IPS DF 6.9 (cell line): ENCODE data around the gene ZSWIM8.
"Not testable (repeated sequence)": the region's sequence is repeated elsewhere in the genome, so short reads cannot be mapped to it uniquely, and the experiment has no call there.

ENCODE experiments used
- DNase-seq: peaks from one replicate; pipeline ENCODE4 v3.0.0-alpha.2; 2013; ENCODE audit warnings: low read depth, low spot score
- H3K27ac ChIP-seq: one replicate; pipeline ENCODE4 v1.5.1; 2013; ENCODE audit warnings: low read length, control low read depth
- H3K27me3 ChIP-seq: 2 replicates; pipeline ENCODE4 v1.6.1; 2013; ENCODE audit warnings: mild to moderate bottlenecking, low read length; ENCODE audit not compliant: control insufficient read depth, insufficient read depth
- H3K36me3 ChIP-seq: 2 replicates; pipeline ENCODE4 v1.6.1; 2013; ENCODE audit warnings: low read length; ENCODE audit not compliant: control insufficient read depth, insufficient read depth
- H3K4me1 ChIP-seq: 2 replicates; pipeline ENCODE4 v1.6.1; 2013; ENCODE audit warnings: low read length; ENCODE audit not compliant: control insufficient read depth, insufficient read depth
- H3K4me3 ChIP-seq: 2 replicates; pipeline ENCODE4 v1.5.1; 2013; ENCODE audit warnings: mild to moderate bottlenecking, low read length
- H3K9me3 ChIP-seq: 2 replicates; pipeline ENCODE4 v1.6.1; 2013; ENCODE audit warnings: low read length, inconsistent platforms; ENCODE audit not compliant: control insufficient read depth, insufficient read depth
- WGBS: extraction: QIAGEN DNeasy Blood & Tissue Kit; methylation state at CpG from one replicate; pipeline ENCODE4 v1.1.7; 2013; ENCODE audit warnings: mixed read lengths, missing lambda C conversion rate; ENCODE audit not compliant: insufficient read length, insufficient coverage; 5-methylcytosine and 5-hydroxymethylcytosine counted together

Gene ZSWIM8, protein sequence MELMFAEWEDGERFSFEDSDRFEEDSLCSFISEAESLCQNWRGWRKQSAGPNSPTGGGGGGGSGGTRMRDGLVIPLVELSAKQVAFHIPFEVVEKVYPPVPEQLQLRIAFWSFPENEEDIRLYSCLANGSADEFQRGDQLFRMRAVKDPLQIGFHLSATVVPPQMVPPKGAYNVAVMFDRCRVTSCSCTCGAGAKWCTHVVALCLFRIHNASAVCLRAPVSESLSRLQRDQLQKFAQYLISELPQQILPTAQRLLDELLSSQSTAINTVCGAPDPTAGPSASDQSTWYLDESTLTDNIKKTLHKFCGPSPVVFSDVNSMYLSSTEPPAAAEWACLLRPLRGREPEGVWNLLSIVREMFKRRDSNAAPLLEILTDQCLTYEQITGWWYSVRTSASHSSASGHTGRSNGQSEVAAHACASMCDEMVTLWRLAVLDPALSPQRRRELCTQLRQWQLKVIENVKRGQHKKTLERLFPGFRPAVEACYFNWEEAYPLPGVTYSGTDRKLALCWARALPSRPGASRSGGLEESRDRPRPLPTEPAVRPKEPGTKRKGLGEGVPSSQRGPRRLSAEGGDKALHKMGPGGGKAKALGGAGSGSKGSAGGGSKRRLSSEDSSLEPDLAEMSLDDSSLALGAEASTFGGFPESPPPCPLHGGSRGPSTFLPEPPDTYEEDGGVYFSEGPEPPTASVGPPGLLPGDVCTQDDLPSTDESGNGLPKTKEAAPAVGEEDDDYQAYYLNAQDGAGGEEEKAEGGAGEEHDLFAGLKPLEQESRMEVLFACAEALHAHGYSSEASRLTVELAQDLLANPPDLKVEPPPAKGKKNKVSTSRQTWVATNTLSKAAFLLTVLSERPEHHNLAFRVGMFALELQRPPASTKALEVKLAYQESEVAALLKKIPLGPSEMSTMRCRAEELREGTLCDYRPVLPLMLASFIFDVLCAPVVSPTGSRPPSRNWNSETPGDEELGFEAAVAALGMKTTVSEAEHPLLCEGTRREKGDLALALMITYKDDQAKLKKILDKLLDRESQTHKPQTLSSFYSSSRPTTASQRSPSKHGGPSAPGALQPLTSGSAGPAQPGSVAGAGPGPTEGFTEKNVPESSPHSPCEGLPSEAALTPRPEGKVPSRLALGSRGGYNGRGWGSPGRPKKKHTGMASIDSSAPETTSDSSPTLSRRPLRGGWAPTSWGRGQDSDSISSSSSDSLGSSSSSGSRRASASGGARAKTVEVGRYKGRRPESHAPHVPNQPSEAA (N-terminal part only)

DNA sequence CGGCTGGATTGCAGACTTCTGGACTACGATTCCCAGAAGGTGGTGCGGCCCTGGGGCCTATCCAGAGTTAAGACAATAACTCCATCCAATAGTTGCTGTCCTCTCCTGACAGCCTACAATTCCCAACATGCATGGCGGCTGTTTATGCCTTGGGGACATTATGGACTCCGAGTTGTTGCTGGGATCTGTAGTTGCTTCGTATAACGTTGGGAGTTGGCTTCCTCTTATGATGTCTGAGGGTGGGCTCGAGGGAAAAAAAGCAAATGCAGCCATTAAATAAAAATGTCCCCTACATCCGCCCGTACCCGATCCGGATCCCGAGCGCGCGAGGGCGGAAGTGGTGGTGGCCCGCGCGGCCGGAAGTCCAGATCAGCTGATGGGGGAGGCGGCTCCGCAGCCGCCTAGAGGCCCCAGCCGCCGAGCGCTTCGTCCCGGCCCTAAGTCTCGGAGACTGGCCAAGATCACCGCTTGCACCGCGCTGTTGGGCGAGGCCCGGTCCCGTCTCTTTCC is at the start of gene ZSWIM8:
Gene ZSWIM8, plus strand, starts transcription at position 396 of the 510 bp plus-strand sequence. CDS start 273 bp downstream, outside the sequence.
- Histone ChIP-seq H3K27ac (no peak within 1 kb of the TSS), H3K4me3 (peak within 1 kb of the TSS; percentile 60; the same call in 1 of the 2 replicates), H3K36me3 (peaks cover 9% of the 10 kb centered on the region), H3K9me3 (no peaks in the 10 kb centered on the region), H3K4me1 (peaks cover 2% of the 10 kb centered on the region; the same call in 1 of the 2 replicates), H3K27me3 (no peaks in the 10 kb centered on the region)
- peak; percentile 64 for DNase-seq
- no CpG with 5 or more reads among the region's 36 CpGs for WGBS

DNA sequence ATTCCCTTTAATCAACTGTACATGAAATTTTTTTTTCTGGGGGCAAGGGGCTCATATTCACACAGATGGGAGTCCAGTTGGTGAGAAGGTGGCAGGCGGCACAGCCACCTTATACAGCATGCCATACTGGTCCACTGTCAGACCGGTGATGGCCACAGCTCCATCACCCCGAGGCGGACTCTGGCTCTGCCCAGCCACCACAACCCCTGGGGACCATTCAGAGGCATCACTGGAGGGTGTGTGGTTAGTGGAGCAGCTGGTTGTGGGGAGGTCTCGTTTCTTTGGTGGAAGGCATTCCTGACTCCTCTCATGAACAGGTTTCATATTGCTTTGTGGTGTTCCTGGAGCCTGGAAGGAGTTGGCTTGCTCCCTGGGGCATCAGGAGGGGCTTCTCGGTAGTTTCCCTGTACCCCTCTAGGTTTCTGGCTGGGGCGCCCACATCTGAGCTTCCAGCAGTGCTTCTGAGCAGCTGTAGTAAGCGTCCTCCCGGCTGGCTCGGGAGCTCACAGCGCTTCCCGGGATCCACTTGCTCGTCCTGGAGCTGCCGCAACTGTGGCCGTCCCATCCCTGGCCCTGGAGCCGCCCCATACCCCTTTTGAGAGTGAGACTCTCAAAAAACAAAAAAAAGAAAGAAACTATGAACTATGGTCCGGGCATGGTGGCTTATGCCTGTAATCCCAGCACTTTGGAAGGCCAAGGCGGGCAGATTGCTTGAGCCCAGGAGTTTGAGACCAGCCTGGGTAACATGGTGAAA is 44.7 kb upstream of the ZSWIM8 start:
- not testable (repeated sequence) for H3K9me3 ChIP-seq, H3K4me1 ChIP-seq, H3K4me3 ChIP-seq, H3K27ac ChIP-seq, DNase-seq, H3K27me3 ChIP-seq, H3K36me3 ChIP-seq
- WGBS = no CpG with 5 or more reads among the region's 18 CpGs

DNA sequence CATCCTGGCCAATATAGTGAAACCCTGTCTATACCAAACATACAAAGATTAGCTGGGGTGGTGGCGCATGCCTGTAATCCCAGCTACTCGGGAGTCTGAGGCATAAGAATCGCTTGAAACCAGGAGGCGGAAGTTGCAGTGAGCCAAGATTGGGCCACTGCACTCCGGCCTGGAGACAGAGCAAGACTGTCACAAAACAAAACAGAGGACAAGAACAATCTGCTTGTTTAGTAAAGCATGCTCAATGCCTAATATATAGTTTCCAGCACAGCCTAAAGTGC is 43.0 kb upstream of the ZSWIM8 start:
- Histone ChIP-seq H3K27me3 (no peaks in the 10 kb centered on the region), H3K4me3 (no peak overlapping the region), H3K4me1 (no peaks in the 10 kb centered on the region), H3K9me3 (no peaks in the 10 kb centered on the region), H3K36me3 (0 out of 2 replicates have a peak, but pooled peaks cover 4% of the 10 kb centered on the region), H3K27ac (no peak overlapping the region)
- WGBS = no CpG with 5 or more reads among the region's 5 CpGs
- no peak for DNase-seq

DNA sequence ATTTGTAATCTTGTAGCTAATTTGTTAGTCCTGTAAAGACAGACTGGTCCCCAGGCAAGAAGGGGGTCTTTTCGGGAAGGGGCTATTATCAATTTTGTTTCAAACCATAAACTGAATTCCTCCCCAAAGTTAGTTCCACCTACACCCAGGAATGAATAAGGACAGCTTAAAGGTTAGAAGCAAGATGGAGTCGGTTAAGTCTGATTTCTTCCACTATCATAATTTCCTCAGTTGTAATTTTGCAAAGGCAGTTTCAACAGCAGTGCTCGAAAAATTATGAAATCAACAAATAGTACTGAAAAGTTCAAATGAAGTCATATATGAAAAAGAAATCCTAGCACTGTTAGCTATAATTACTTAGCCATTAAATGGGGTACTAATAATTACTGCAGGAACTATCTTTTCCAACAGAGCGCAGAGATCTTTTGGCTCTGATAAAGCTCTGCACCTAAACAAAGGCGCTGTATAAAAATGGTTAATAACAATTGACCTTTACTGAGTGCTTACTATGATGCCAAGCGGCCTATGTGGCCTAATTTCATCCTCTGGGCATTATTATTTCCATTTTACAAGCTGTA is 42.0 kb upstream of the ZSWIM8 start:
- Histone ChIP-seq H3K4me1 (no peaks in the 10 kb centered on the region), H3K36me3 (0 out of 2 replicates have a peak, but pooled peaks cover 4% of the 10 kb centered on the region), H3K9me3 (no peaks in the 10 kb centered on the region), H3K27ac (no peak overlapping the region), H3K4me3 (peak overlapping the region; percentile 87; the same call in 1 of the 2 replicates), H3K27me3 (no peaks in the 10 kb centered on the region)
- no CpG with 5 or more reads among the region's 6 CpGs for WGBS
- DNase-seq = no peak

DNA sequence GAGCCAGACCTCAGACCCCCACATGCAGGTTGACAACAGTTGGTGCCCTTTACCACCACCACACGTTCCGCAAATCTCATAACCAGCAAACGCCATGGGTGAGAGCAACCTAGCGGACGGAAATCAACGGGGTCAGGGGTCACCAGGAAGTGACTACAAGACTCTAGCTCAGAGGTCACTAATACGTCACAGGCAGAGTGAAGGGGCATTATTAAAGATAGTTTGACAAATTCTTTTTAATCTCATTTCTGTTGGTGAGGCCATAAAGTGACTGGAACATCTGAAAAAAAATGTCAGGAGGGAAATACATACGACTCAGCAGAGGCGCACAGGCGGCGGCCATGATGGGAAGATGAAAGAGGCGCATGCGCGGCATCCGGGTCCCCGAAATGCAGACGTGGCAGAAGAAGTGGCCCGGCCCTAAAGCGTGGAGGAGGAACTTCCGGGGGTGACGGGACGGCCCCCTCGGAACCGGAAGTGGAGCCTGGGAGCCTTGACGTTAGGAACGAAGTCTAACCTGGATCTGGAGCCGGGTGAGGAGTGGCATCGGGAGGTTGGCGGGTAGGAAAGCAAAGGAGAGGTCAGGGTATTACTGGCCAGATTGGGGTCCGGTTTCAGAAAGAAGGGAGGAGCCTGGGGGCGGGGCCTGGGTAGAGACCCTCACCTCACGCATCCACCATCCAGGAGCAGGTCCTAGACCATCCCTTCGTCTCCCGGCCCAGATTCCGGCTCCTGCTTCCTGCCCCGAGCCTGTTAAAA is 41.3 kb upstream of the ZSWIM8 start, which contains the start of gene SEC24C:
Gene SEC24C, plus strand, starts transcription at position 468 of the 759 bp plus-strand sequence. CDS start 2,461 bp downstream, outside the sequence.
- H3K4me1 ChIP-seq = no peaks in the 10 kb centered on the region
- H3K27me3 ChIP-seq = no peaks in the 10 kb centered on the region
- H3K9me3 ChIP-seq = no peaks in the 10 kb centered on the region
- no CpG with 5 or more reads among the region's 36 CpGs for WGBS
- H3K4me3 ChIP-seq = peak within 1 kb of the TSS; percentile 87
- H3K36me3 ChIP-seq = 0 out of 2 replicates have a peak, but pooled peaks cover 4% of the 10 kb centered on the region
- no peak within 1 kb of the TSS for H3K27ac ChIP-seq
- DNase-seq = peak; percentile 77

DNA sequence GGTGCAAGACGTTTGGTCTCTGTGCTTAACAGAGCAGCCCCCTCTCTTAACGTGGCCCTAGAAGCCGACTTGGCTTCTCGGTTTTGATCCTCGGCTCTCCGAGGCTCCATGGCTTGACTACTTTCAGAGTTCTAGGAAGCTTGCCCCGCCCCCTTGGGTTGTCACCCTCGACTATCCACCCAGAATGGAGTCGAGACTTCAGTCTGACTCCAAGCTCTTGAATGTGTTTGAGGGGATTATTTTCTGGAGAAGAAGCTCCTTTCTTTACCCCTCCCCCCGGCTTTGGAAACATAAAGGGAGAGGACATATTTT is 40.8 kb upstream of the ZSWIM8 start:
- DNase-seq = no peak
- no CpG with 5 or more reads among the region's 10 CpGs for WGBS
- H3K4me1 ChIP-seq = no peaks in the 10 kb centered on the region
- no peak overlapping the region for H3K27ac ChIP-seq
- H3K4me3 ChIP-seq = peak overlapping the region; percentile 87
- no peaks in the 10 kb centered on the region for H3K9me3 ChIP-seq
- H3K36me3 ChIP-seq = 0 out of 2 replicates have a peak, but pooled peaks cover 4% of the 10 kb centered on the region
- no peaks in the 10 kb centered on the region for H3K27me3 ChIP-seq

DNA sequence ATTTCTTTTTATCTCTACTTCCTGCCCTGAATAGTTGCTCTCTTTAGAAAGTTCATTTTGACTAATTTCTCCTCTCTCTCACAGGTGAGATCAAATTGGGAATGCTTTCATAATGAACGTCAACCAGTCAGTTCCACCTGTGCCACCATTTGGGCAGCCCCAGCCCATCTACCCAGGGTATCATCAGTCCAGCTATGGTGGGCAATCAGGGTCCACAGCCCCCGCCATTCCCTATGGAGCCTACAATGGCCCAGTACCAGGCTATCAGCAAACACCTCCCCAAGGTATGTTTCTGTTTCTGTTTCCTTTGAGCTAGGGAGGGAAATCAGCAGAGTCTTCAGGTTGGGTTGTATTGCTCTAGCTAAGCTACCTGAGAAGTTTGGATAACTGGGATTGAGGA is 38.7 kb upstream of the ZSWIM8 start:
- H3K4me3 ChIP-seq = no peak overlapping the region
- H3K9me3 ChIP-seq = no peaks in the 10 kb centered on the region
- no peak overlapping the region for H3K27ac ChIP-seq
- H3K27me3 ChIP-seq = no peaks in the 10 kb centered on the region
- WGBS = no CpG with 5 or more reads among the region's 2 CpGs
- peaks cover 4% of the 10 kb centered on the region; the same call in 1 of the 2 replicates for H3K36me3 ChIP-seq
- H3K4me1 ChIP-seq = no peaks in the 10 kb centered on the region
- DNase-seq = no peak

DNA sequence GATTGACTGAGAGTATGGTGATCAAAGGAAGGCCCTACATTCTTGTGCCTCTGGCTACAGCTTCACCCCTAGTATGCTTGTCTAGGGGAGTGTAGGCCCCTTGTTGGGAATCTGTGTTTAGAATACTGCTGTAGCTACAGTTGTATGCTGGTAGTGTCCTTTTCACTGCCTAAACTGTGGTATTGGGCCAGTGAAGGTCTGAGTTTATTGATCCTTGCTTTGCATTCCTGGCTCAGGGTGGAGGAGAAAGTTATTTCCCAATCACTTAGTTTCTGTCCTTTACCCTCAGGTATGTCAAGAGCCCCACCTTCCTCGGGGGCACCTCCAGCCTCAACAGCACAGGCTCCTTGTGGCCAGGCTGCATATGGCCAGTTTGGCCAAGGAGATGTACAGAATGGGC is 34.6 kb upstream of the ZSWIM8 start:
- peaks cover 7% of the 10 kb centered on the region; the same call in 1 of the 2 replicates for H3K36me3 ChIP-seq
- no CpG with 5 or more reads among the region's 1 CpG for WGBS

DNA sequence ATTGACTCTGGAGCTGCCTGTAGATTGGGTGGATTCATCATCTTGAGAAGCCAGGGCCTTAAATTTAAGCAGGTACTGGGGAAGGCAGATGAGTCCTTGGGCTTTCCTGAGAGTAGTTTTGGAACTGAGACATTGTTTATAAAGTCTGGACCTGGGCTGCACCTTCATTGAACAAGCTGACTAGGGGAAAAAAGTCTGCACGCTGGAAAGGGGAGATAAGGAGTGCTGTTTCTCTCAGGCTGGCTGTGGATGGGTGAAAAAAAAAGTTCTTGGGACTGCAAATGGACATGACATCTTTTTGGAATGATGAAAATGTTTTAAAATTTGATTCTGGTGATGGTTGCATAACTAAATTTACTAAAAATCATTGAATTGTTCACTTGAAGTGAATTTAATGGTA is 29.2 kb upstream of the ZSWIM8 start:
- H3K36me3 ChIP-seq = peaks cover 12% of the 10 kb centered on the region

More for the DNA sequence above, 34.6 kb upstream of the ZSWIM8 start:
- Histone ChIP-seq H3K27ac (no peak overlapping the region), H3K4me3 (no peak overlapping the region), H3K9me3 (no peaks in the 10 kb centered on the region), H3K4me1 (no peaks in the 10 kb centered on the region), H3K27me3 (no peaks in the 10 kb centered on the region)
- DNase-seq = no peak

More for the DNA sequence above, 29.2 kb upstream of the ZSWIM8 start:
- no peak for DNase-seq
- Histone ChIP-seq H3K4me3 (no peak overlapping the region), H3K4me1 (no peaks in the 10 kb centered on the region), H3K9me3 (no peaks in the 10 kb centered on the region), H3K27me3 (no peaks in the 10 kb centered on the region), H3K27ac (no peak overlapping the region)
- WGBS = no CpG with 5 or more reads among the region's 1 CpG
